ENCODE measurements around the gene CEP70. TPM values are rescaled to one million over a fixed set of nuclear protein-coding genes. Genes with fewer than 3 reads are reported as not detected.

Gene CEP70
- total RNA-seq, 3 donors from 2014 or later = 29.7 to 56.9 (median 37.9) TPM

DNA sequence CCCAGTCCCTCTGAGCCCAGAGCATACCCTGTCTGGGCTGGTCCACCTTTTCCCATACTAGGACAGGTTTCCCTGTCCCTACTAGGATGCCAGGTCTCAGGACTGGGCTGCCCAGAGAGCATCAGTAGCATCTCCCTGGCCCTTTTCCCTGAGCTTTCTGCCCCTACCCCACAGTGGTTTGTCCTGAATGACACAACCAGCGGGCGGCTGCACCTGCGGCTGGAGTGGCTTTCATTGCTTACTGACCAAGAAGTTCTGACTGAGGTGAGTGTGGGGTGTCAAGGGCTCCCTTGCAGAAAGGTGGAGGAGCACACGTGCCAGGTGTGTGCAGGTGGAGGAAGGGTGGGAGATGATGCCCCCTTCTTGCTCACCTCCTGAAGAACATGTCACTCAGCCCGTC, 126.1 kb downstream of the CEP70 start:
- DNase-seq = no peak
- intact Hi-C loops (cut with DNase I, micrococcal nuclease) = no loop called here

DNA sequence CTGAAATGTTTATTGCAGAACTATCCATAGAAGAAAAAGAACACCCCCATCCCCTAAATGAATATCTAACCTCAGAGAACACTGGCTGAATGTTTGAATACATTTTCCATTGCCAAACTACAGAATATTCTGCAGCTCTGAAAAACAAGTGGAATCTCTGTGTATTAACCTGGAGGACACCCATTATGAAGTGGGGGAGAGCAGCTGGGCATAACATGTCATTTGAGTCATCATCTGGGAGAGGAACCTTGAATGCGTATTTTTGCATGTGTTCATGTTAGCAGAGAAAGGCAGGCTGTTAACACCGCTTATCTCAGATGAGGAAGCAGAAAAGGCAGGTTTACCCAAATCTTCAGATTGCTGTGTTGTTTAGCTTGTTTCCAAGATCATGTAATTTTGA, 128.1 kb downstream of the CEP70 start:
- H3K36me3 ChIP-seq (ENCODE audit: low read depth) = no peaks in the 10 kb centered on the region
- ATAC-seq (no peak), DNase-seq (no peak)
- H3K4me3 ChIP-seq = no peak overlapping the region
- intact Hi-C loops (cut with DNase I, micrococcal nuclease) = no loop called here
- no peaks in the 10 kb centered on the region for H3K4me1 ChIP-seq (ENCODE audit: low read depth)
- no peaks in the 10 kb centered on the region for H3K9me3 ChIP-seq
- no peak for TF ChIP-seq CTCF (IDR thresholded peaks at IDR 0.05)

More for the DNA sequence above, 126.1 kb downstream of the CEP70 start:
- H3K9me3 ChIP-seq = no peaks in the 10 kb centered on the region
- no peak for ATAC-seq
- no peak for TF ChIP-seq CTCF (IDR thresholded peaks at IDR 0.05)
- no peaks in the 10 kb centered on the region for H3K36me3 ChIP-seq (ENCODE audit: low read depth)
- H3K4me3 ChIP-seq = no peak overlapping the region
- H3K4me1 ChIP-seq (ENCODE audit: low read depth) = no peaks in the 10 kb centered on the region

DNA sequence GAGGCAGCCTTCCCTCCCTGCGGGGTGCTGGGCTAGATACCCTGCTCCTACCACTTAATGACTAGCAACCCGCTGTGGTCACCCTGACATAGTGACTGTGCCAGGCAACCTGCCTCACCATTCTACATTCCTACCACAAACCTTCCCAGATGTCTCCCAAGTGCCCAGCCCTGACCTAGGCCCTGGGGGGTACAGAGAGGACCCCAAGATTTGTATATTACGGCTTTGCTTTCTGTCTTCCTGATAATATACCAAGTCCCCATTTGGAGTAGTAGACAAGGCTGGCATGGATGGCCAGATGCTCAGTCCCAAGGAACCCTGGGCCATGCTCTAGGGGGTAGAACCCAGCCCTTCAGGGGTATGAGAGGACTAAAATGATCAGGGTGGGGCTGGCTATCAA, 128.6 kb downstream of the CEP70 start:
- Histone ChIP-seq H3K4me3 (no peak overlapping the region), H3K36me3 (ENCODE audit: low read depth) (no peaks in the 10 kb centered on the region), H3K9me3 (no peaks in the 10 kb centered on the region), H3K4me1 (ENCODE audit: low read depth) (no peaks in the 10 kb centered on the region)
- DNase-seq = no peak
- ATAC-seq = no peak
- no peak for TF ChIP-seq CTCF (IDR thresholded peaks at IDR 0.05)
- intact Hi-C loops (cut with DNase I, micrococcal nuclease) = no loop called here

GRCh38 chr3:138464491-138464860, 129.6 kb downstream of the CEP70 start:
- H3K4me3 ChIP-seq = no peak overlapping the region
- H3K9me3 ChIP-seq = no peaks in the 10 kb centered on the region
- no peaks in the 10 kb centered on the region for H3K4me1 ChIP-seq (ENCODE audit: low read depth)
- ATAC-seq (no peak), DNase-seq (no peak)
- no peaks in the 10 kb centered on the region for H3K36me3 ChIP-seq (ENCODE audit: low read depth)
- no peak for TF ChIP-seq CTCF (IDR thresholded peaks at IDR 0.05)
- intact Hi-C loops (cut with DNase I, micrococcal nuclease) = no loop called here

GRCh38 chr3:138463724-138464490, 130.2 kb downstream of the CEP70 start:
- TF ChIP-seq CTCF (IDR thresholded peaks at IDR 0.05) = no peak
- H3K9me3 ChIP-seq = no peaks in the 10 kb centered on the region
- H3K4me3 ChIP-seq = no peak overlapping the region
- intact Hi-C loops (cut with DNase I, micrococcal nuclease) = no loop called here
- no peaks in the 10 kb centered on the region for H3K36me3 ChIP-seq (ENCODE audit: low read depth)
- no peaks in the 10 kb centered on the region for H3K4me1 ChIP-seq (ENCODE audit: low read depth)
- ATAC-seq = no peak
- DNase-seq = no peak
